HG03354 (cell line): ENCODE measurements around the gene ZSCAN12.

Experiments
- ATAC-seq: cut with Tn5 transposase; IDR thresholded peaks from one replicate; pipeline ENCODE4 v1.9.1; 2021; ENCODE audit warnings: mild to moderate bottlenecking; ENCODE audit not compliant: unreplicated experiment, poor library complexity, severe bottlenecking

The ZSCAN12 gene

DNA sequence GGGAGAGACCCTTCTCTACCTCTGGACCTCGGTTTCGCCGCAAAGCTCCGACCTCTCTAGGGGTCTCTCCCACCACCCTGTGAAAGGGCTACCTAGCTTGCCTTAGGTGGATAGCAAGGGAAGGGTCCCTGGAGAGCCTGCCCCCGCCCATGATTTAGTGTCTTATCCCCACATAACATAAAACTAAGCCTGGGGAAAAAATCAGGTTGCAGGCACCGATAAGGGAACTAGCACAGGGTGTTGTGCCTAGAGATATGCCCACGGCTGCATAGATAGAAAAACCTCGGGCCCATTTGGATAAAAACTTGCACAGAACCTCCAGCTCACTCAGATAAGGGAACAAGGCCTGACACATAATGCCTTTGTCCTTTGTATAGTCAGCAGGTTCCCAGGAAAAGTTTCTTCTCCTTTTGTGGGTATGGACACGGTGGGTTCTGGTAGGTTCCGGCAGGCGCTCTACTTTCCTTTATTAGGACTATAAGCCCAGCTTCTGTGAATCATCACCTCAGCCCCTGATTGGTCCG lies 64.4 kb downstream of the ZSCAN12 start:
- ATAC-seq, result no peak

GRCh38 chr6:28334286-28335039 lies 65.1 kb downstream of the ZSCAN12 start:
- no peak for ATAC-seq

DNA sequence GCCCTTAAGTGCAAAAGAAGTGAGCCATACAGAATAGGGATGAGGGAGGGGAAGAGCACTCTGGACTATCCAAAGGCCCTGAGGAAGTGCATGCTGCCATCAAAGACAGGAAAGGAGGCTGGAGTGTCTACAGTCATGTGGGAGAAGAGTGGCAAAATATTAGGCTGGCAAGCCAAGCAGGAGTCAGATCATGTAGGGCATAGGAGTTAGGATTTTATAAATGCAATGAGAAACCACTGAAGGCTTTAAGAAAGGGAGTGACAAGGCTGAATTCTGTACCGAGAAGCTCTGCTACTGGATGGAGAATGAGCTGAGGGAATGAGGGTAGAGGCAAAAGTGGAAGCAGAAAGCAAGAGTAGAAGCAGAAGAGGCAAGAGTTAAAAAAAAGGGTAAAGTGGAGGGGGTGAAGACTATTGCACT lies 65.9 kb downstream of the ZSCAN12 start:
- ATAC-seq, result no peak

DNA sequence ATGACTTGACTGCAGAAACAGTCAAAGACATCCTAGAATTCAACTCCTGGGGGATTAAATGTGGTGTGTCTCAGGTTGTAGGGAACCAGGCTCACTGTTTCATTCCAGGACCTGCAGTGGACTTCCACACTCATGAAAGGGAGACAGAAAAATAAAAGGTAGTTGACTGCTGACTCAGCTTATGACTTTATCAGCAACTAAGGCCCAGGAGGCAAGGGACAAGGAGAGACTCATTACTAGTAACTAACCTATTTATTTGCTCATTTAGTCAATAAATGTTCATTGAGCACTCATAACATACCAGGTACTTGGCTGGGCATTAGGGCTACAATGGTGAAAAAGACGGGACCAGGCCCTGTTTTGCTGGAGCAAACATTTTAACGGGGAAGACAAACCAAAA lies 66.5 kb downstream of the ZSCAN12 start:
- ATAC-seq, result no peak

DNA sequence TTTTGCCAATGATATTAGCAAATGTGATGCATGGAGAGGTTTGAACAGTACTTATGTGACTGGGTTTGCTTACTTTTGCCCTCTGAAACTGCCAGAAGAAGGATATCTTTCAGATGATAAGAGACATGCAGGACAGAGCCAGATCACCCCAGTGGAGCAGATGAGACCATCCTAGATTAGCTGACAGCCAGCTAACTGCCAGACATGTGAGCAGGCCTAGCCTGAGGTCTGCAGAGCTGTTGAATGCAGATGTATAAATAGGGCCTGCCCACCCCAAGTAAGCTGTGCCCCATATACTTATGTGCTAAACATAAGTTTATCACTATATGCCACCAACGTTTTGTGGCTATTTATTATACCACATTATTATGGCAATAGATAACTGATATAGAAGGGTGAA lies 69.5 kb downstream of the ZSCAN12 start:
- no peak for ATAC-seq
